ENCODE data around the gene MGAT4A. TPM values are rescaled to one million over a fixed set of nuclear protein-coding genes. Genes with fewer than 3 reads are reported as not detected.

Gene MGAT4A
- total and polyA plus RNA-seq, 2 of the 13 experiments (the other 11 are each of a cell fraction or from before 2014, with no cell fraction given) = 47.2 to 90.9 TPM

DNA sequence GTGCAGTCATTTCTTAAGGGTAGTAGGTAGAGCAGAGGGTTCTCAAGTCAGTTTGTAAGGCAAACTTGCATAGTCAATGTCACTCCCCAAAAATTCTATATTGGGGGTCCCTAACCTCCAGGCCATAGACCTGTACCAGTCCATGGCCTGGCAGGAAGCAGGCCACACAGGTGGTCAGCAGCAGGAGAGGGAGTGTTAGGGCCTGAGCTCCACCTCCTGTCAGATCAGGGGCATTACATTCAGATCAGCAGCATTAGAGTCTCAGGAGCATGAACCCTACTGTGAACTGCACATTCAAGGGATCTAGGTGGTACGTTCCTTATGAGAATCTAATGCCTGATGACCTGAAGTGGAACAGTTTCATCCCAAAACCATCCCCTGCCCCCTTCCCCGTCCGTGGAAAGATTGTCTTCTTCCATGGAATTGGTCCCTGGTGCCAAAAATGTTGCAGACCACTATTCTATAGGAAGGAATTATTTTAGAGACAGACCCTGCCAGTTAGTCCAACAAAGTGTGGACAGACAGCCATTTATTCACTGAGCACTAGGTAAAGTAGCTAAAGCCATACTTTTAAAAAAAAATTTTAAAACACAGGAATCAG lies 129.3 kb downstream of the MGAT4A start (continued):
- peak; percentile 76 for TF ChIP-seq XRCC5 (optimal IDR thresholded peaks at IDR 0.05; ENCODE audit: low read length)
- TF ChIP-seq, protein P1, sequence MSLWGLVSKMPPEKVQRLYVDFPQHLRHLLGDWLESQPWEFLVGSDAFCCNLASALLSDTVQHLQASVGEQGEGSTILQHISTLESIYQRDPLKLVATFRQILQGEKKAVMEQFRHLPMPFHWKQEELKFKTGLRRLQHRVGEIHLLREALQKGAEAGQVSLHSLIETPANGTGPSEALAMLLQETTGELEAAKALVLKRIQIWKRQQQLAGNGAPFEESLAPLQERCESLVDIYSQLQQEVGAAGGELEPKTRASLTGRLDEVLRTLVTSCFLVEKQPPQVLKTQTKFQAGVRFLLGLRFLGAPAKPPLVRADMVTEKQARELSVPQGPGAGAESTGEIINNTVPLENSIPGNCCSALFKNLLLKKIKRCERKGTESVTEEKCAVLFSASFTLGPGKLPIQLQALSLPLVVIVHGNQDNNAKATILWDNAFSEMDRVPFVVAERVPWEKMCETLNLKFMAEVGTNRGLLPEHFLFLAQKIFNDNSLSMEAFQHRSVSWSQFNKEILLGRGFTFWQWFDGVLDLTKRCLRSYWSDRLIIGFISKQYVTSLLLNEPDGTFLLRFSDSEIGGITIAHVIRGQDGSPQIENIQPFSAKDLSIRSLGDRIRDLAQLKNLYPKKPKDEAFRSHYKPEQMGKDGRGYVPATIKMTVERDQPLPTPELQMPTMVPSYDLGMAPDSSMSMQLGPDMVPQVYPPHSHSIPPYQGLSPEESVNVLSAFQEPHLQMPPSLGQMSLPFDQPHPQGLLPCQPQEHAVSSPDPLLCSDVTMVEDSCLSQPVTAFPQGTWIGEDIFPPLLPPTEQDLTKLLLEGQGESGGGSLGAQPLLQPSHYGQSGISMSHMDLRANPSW (CRISPR knock-in tag; IDR thresholded peaks at IDR 0.05; ENCODE audit: borderline replicate concordance) = no peak
- peak; percentile 29; the same call in 1 of the 2 replicates for TF ChIP-seq ZFY (CRISPR knock-in tag; IDR thresholded peaks at IDR 0.05)
- TF ChIP-seq, protein P2, sequence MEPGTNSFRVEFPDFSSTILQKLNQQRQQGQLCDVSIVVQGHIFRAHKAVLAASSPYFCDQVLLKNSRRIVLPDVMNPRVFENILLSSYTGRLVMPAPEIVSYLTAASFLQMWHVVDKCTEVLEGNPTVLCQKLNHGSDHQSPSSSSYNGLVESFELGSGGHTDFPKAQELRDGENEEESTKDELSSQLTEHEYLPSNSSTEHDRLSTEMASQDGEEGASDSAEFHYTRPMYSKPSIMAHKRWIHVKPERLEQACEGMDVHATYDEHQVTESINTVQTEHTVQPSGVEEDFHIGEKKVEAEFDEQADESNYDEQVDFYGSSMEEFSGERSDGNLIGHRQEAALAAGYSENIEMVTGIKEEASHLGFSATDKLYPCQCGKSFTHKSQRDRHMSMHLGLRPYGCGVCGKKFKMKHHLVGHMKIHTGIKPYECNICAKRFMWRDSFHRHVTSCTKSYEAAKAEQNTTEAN (CRISPR knock-in tag; conservative IDR thresholded peaks at IDR 0.05) = no peak
- TF ChIP-seq ZNF7 (CRISPR knock-in tag; IDR thresholded peaks at IDR 0.05) = no peak
- TF ChIP-seq JARID2 (CRISPR knock-in tag; IDR thresholded peaks at IDR 0.05; ENCODE audit: insufficient replicate concordance) = no peak
- no peak for TF ChIP-seq MAFG (CRISPR knock-in tag; IDR thresholded peaks at IDR 0.05)
- no peak; the same call in 1 of the 2 replicates for TF ChIP-seq ERF (CRISPR knock-in tag; IDR thresholded peaks at IDR 0.05)
- TF ChIP-seq ZSCAN31 (CRISPR knock-in tag; IDR thresholded peaks at IDR 0.05; ENCODE audit: low read depth) = no peak
- TF ChIP-seq YEATS2 (CRISPR knock-in tag; IDR thresholded peaks at IDR 0.05; ENCODE audit: borderline replicate concordance) = no peak
- TF ChIP-seq ZNF431 (CRISPR knock-in tag; IDR thresholded peaks at IDR 0.05; ENCODE audit: borderline replicate concordance, low read depth) = no peak
- no peak for TF ChIP-seq HMG20B (CRISPR knock-in tag; conservative IDR thresholded peaks at IDR 0.05)
- TF ChIP-seq, protein P3, sequence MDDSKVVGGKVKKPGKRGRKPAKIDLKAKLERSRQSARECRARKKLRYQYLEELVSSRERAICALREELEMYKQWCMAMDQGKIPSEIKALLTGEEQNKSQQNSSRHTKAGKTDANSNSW (CRISPR knock-in tag; IDR thresholded peaks at IDR 0.05; ENCODE audit: borderline replicate concordance) = no peak
- TF ChIP-seq NCOR1 (IDR thresholded peaks at IDR 0.05; ENCODE audit: borderline replicate concordance, low read length) = no peak
- TF ChIP-seq, protein P4, sequence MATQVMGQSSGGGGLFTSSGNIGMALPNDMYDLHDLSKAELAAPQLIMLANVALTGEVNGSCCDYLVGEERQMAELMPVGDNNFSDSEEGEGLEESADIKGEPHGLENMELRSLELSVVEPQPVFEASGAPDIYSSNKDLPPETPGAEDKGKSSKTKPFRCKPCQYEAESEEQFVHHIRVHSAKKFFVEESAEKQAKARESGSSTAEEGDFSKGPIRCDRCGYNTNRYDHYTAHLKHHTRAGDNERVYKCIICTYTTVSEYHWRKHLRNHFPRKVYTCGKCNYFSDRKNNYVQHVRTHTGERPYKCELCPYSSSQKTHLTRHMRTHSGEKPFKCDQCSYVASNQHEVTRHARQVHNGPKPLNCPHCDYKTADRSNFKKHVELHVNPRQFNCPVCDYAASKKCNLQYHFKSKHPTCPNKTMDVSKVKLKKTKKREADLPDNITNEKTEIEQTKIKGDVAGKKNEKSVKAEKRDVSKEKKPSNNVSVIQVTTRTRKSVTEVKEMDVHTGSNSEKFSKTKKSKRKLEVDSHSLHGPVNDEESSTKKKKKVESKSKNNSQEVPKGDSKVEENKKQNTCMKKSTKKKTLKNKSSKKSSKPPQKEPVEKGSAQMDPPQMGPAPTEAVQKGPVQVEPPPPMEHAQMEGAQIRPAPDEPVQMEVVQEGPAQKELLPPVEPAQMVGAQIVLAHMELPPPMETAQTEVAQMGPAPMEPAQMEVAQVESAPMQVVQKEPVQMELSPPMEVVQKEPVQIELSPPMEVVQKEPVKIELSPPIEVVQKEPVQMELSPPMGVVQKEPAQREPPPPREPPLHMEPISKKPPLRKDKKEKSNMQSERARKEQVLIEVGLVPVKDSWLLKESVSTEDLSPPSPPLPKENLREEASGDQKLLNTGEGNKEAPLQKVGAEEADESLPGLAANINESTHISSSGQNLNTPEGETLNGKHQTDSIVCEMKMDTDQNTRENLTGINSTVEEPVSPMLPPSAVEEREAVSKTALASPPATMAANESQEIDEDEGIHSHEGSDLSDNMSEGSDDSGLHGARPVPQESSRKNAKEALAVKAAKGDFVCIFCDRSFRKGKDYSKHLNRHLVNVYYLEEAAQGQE (IDR thresholded peaks at IDR 0.05; ENCODE audit: borderline replicate concordance in 1 of 2, low read depth in 1 of 2, low read length in 2 of 2) = no peak
